HCT116 (cell line): ENCODE data around the gene RPL27. TPM values are rescaled to one million over a fixed set of nuclear protein-coding genes. Genes with fewer than 3 reads are reported as not detected.

Experiments used
- ATAC-seq: fragments of 200-7000 bp; cut with Tn5 transposase; 2 replicates; pipeline ENCODE4 v1.9.1; 2020; ENCODE audit warnings: mild to moderate bottlenecking, moderate library complexity
- BruUV-seq: library from RNA; stranded (reverse); fragments of 400-500 nt; replicated peaks from 2 replicates; lab custom pipeline; 2021; lab: Mats Ljungman, UMichigan
- CTCF ChIA-PET: fragments of 300-600 bp; sonication (Branson Sonifier 250); formaldehyde crosslinking; loops from one replicate; lab custom pipeline; 2021; ENCODE audit warnings: antibody characterized with exemption; lab: Charles Lee
- POLR2A ChIA-PET: fragments of 300-600, 350-600 bp; sonication (Branson Sonifier 250); formaldehyde crosslinking; loops from one replicate; lab custom pipeline; 2021; ENCODE audit warnings: antibody characterized with exemption; lab: Charles Lee
- RAD21 ChIA-PET, 2 experiments: fragments of 300-600 bp; sonication (Branson Sonifier 250); formaldehyde crosslinking; loops; one replicate each; lab custom pipeline; 2023; ENCODE audit warnings: low total read pairs in 2 of 2; ENCODE audit not compliant: uncharacterized antibody in 2 of 2, unreplicated experiment in 2 of 2, low non-redundant PET in 1 of 2; lab: Charles Lee
- DNase-seq: peaks from one replicate; pipeline ENCODE4 v3.0.0-alpha.2; 2010; ENCODE audit warnings: low read depth, low spot score
- H2AFZ ChIP-seq: fragments of 200-600 bp; shearing (Covaris generic), sonication (generic); 2 replicates; pipeline ENCODE4 v1.6.1; 2017; ENCODE audit warnings: low read depth, mixed run types, mixed read lengths, antibody characterized with exemption, low read length; ENCODE audit not compliant: poor library complexity, severe bottlenecking
- H3K27ac ChIP-seq: 2 replicates; pipeline ENCODE4 v1.5.1; 2012; ENCODE audit warnings: low read depth, low read length
- H3K27me3 ChIP-seq: fragments of 200-600 bp; sonication (generic); 2 replicates; pipeline ENCODE4 v1.6.1; 2016; ENCODE audit warnings: mixed run types, low read length, mixed read lengths; ENCODE audit not compliant: insufficient read depth
- H3K36me3 ChIP-seq, 2 experiments: fragments of 200-500 bp in 1 of 2; fragments of 200-600 bp in 1 of 2; sonication (Bioruptor generic) in 1 of 2; sonication (generic) in 1 of 2; 2 replicates each; pipeline versions ENCODE4 v1.5.1 to v1.6.1; 2014 to 2016; ENCODE audit warnings: low read length in 2 of 2, inconsistent platforms in 1 of 2, mixed read lengths in 1 of 2, mixed run types in 1 of 2; ENCODE audit not compliant: insufficient read depth in 2 of 2, control insufficient read depth in 1 of 2
- H3K4me1 ChIP-seq, 2 experiments: fragments of 200-600 bp in 1 of 2; sonication (generic) in 1 of 2; 2 replicates each; pipeline versions ENCODE4 v1.5.1 to v1.6.1; 2012 to 2017; ENCODE audit warnings: low read length in 2 of 2, inconsistent platforms in 1 of 2, mild to moderate bottlenecking in 1 of 2, mixed read lengths in 1 of 2, mixed run types in 1 of 2, moderate library complexity in 1 of 2; ENCODE audit not compliant: insufficient read depth in 2 of 2, control insufficient read depth in 1 of 2
- H3K4me2 ChIP-seq: fragments of 200-600 bp; sonication (generic); 2 replicates; pipeline ENCODE4 v1.6.1; 2017; ENCODE audit warnings: mixed run types, low read length, mixed read lengths
- H3K4me3 ChIP-seq, 2 experiments: fragments of 200-600 bp in 1 of 2; sonication (generic) in 1 of 2; replicated peaks in 1 of 2; 2 replicates each; pipeline ENCODE4 v1.5.1; 2011 to 2016; ENCODE audit warnings: low read length in 2 of 2, control low read depth in 1 of 2, low read depth in 1 of 2, mild to moderate bottlenecking in 1 of 2, mixed read lengths in 1 of 2, mixed run types in 1 of 2
- H3K79me2 ChIP-seq: fragments of 200-600 bp; sonication (generic); 2 replicates; pipeline ENCODE4 v1.6.1; 2017; ENCODE audit warnings: mild to moderate bottlenecking, mixed run types, low read length, moderate library complexity, mixed read lengths; ENCODE audit not compliant: insufficient read depth
- H3K9ac ChIP-seq: fragments of 200-600 bp; sonication (generic); 2 replicates; pipeline ENCODE4 v1.6.1; 2016; ENCODE audit warnings: low read length, mixed read lengths
- H3K9me2 ChIP-seq: fragments of 200-600 bp; sonication (generic), shearing (Covaris generic); 2 replicates; pipeline ENCODE4 v1.6.1; 2017; ENCODE audit warnings: mixed run types, mild to moderate bottlenecking, moderate library complexity; ENCODE audit not compliant: insufficient read depth
- H3K9me3 ChIP-seq, 2 experiments: fragments of 200-500 bp in 1 of 2; fragments of 200-600 bp in 1 of 2; sonication (Bioruptor generic) in 1 of 2; sonication (generic) in 1 of 2; 2 replicates each; pipeline ENCODE4 v1.6.1; 2014 to 2017; ENCODE audit warnings: low read length in 2 of 2, mixed read lengths in 2 of 2, inconsistent platforms in 1 of 2, low read depth in 1 of 2, mild to moderate bottlenecking in 1 of 2, mixed run types in 1 of 2, moderate library complexity in 1 of 2; ENCODE audit not compliant: control insufficient read depth in 1 of 2, insufficient read depth in 1 of 2
- H4K20me1 ChIP-seq: fragments of 200-600 bp; sonication (generic), shearing (Covaris generic); 2 replicates; pipeline ENCODE4 v1.6.1; 2017; ENCODE audit warnings: mixed run types, mild to moderate bottlenecking, moderate library complexity; ENCODE audit not compliant: insufficient read depth
- ATF3 ChIP-seq: IDR thresholded peaks from 2 replicates; pipeline ENCODE4 v1.6.1; 2012
- EZH2 ChIP-seq: fragments of 200-600 bp; sonication (generic); IDR thresholded peaks from 2 replicates; pipeline ENCODE4 v1.6.1; 2017; ENCODE audit warnings: antibody characterized with exemption, mixed run types
- EZH2phosphoT487 ChIP-seq: fragments of 200-600 bp; IDR thresholded peaks from 2 replicates; pipeline ENCODE4 v1.6.1; 2018; ENCODE audit warnings: antibody characterized with exemption, borderline replicate concordance
- FOSL1 ChIP-seq: IDR thresholded peaks from 2 replicates; pipeline ENCODE4 v1.6.1; 2012; ENCODE audit warnings: low read depth
- JUND ChIP-seq: IDR thresholded peaks from 2 replicates; pipeline ENCODE4 v1.6.1; 2012
- REST ChIP-seq: IDR thresholded peaks from 2 replicates; pipeline ENCODE4 v1.6.1; 2012; ENCODE audit warnings: low read depth
- TCF7L2 ChIP-seq: IDR thresholded peaks from 2 replicates; pipeline ENCODE4 v1.7.0; 2011; ENCODE audit warnings: borderline replicate concordance, inconsistent platforms; ENCODE audit not compliant: insufficient read depth, insufficient read length; ENCODE audit errors: extremely low read depth
- YY1 ChIP-seq: IDR thresholded peaks from 2 replicates; pipeline ENCODE4 v1.6.1; 2011; ENCODE audit warnings: low read length, low read depth, moderate library complexity, mild to moderate bottlenecking; ENCODE audit not compliant: insufficient replicate concordance; ENCODE audit errors: extremely low read depth
- intact Hi-C: fragments of 100-400 bp; cut with micrococcal nuclease; formaldehyde crosslinking; loops from 2 replicates; pipeline ENCODE4 v1.10.0; 2022
- total RNA-seq: library from RNA; stranded (reverse); gene quantifications from one replicate; pipeline ENCODE4 v1.2.1, GENCODE V29; 2021; ENCODE audit not compliant: unreplicated experiment

Gene RPL27
- total RNA-seq, 1 experiment from 2014 or later = 1,295 TPM

DNA sequence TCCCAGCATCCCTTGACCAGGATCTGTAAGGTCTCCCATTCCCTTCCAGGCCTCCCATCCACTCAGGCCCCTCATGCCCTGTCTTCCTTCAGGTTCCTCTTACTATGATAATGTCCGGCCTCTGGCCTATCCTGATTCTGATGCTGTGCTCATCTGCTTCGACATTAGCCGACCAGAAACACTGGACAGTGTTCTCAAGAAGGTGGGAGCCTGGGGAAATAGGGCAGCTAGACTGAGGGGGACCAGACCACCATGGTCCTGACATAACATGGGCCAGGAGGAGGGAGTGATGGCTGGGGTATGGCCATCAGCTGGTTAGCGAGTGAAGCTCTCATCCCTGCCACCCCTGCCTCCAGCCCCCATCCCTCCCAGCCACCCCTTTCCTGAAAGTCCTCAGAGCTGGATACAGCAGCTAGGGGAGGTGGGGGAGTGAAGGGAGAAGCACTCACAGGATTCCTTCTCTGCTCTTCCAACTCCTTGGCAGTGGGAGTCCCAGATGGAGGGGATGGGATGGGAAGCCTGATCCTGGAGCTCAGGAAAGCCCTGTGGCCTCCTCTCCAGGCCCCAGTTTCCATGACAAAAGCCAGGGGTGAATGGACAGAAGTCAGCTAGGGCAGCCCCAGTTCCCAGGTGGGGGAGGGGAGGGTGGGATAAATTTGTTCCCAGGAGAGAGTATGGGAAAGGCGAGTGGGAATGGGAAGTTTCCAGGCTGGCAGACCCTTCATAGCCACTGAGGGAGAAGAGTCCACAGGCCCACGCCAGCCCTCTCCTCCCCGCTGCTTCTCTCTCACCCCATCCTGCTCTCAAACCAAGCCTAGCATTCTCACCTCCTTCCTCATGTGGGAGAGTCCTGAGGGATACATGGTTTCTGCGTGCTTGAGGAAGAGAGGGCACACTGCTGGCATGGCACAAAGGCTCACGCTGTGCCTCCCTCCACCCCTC is 29.1 kb downstream of the RPL27 start:
- DNase-seq (no peak), ATAC-seq (no peak)
- POLR2A ChIA-PET = interaction anchor here (1.6 kb wide), 1 partner anchor 29 kb away, joined by 3 read pairs; the partner anchor contains the start of gene RPL27
- Histone ChIP-seq H2AFZ (no peak overlapping the region), H3K9me3 (no peaks in the 10 kb centered on the region), H3K36me3 (no peaks in the 10 kb centered on the region), H3K4me1 (peaks cover 6 to 23% of the 10 kb centered on the region in 2 experiments; a peak in 3 of 4 replicates), H3K27me3 (no peaks in the 10 kb centered on the region), H3K4me3 (no peak overlapping the region), H3K9me2 (no peaks in the 10 kb centered on the region), H4K20me1 (no peaks in the 10 kb centered on the region), H3K79me2 (no peaks in the 10 kb centered on the region), H3K4me2 (no peak overlapping the region), H3K27ac (no peak overlapping the region), H3K9ac (no peak overlapping the region)
- RAD21 ChIA-PET = no interaction called here
- TF ChIP-seq YY1 = no peak
- TF ChIP-seq FOSL1 = no peak
- TF ChIP-seq TCF7L2 = no peak
- no peak for TF ChIP-seq ATF3
- CTCF ChIA-PET = no interaction called here
- intact Hi-C loops = no loop called here
- BruUV-seq = no TSS peak

DNA sequence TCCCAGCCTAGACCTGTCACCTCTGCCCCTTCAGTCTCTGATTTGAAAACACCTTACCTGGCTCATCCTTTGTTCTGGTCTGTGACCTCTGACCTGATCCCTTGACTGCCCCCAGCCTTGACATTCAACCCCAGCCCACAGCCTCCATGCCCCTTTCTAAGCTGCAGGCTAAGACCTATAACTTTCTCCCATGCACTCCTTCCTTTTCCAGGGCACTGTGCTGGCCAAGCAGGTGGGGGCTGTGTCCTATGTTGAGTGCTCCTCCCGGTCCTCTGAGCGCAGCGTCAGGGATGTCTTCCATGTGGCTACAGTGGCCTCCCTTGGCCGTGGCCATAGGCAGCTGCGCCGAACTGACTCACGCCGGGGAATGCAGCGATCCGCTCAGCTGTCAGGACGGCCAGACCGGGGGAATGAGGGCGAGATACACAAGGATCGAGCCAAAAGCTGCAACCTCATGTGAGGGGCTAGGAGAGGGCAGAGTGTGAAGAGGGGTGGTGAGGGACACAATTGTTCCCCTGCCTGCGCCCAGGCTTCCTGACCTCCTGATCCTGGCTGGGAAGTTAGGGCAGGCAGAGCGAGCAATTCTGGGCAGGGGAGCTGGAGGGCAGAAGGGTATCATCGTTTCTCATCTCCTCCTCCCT is 30.1 kb downstream of the RPL27 start:
- H3K9ac ChIP-seq = no peak overlapping the region
- no peaks in the 10 kb centered on the region for H3K36me3 ChIP-seq
- H4K20me1 ChIP-seq = no peaks in the 10 kb centered on the region
- H3K4me3 ChIP-seq = no peak overlapping the region
- no peak overlapping the region for H3K27ac ChIP-seq
- no peak for DNase-seq
- H2AFZ ChIP-seq = no peak overlapping the region
- ChIA-PET CTCF (no interaction called here), POLR2A (no interaction called here), RAD21 (no interaction called here)
- H3K27me3 ChIP-seq = no peaks in the 10 kb centered on the region
- intact Hi-C loops = no loop called here
- TF ChIP-seq EZH2phosphoT487 = no peak
- TF ChIP-seq EZH2 = no peak
- no peak for TF ChIP-seq JUND
- no peak for TF ChIP-seq REST
- no peak for TF ChIP-seq FOSL1
- ATAC-seq = no peak
- no peak overlapping the region for H3K4me2 ChIP-seq
- H3K9me3 ChIP-seq = no peaks in the 10 kb centered on the region
- H3K4me1 ChIP-seq = peaks cover 2 to 16% of the 10 kb centered on the region in 2 experiments; a peak in 3 of 4 replicates
- BruUV-seq = no TSS peak
- no peaks in the 10 kb centered on the region for H3K9me2 ChIP-seq
- no peaks in the 10 kb centered on the region for H3K79me2 ChIP-seq
